ENCODE data around the gene SKAP1. TPM values are rescaled to one million over a fixed set of nuclear protein-coding genes. Genes with fewer than 3 reads are reported as not detected.
A peak's percentile ranks its signal among the peaks of the same experiment; 100 is the strongest.

SKAP1 gene
- total RNA-seq, 6 experiments from 2014 or later: 4.5 to 51.0 (median 17.5) TPM

GRCh38 chr17:48270899-48271298 is 159.1 kb downstream of the SKAP1 start:
- 59% methylated on average over 2 of the region's 2 CpGs for WGBS (ENCODE audit: insufficient coverage, low coverage, low lambda C conversion rate, missing lambda C conversion rate)
- intact Hi-C loops (cut with DNase I): no loop called here
- peaks cover 0 to 8% of the 10 kb centered on the region in 2 donors for H3K27me3 ChIP-seq
- TF ChIP-seq CTCF (IDR thresholded peaks at IDR 0.05) (no peak), POLR2A (IDR thresholded peaks at IDR 0.05) (no peak)
- DNase-seq: no peak
- H3K27ac ChIP-seq: no peak overlapping the region
- H3K4me3 ChIP-seq: no peak overlapping the region
- H3K4me1 ChIP-seq: no peaks in the 10 kb centered on the region
- H3K36me3 ChIP-seq: no peaks in the 10 kb centered on the region
- no peak for ATAC-seq
- H3K9me3 ChIP-seq: no peaks in the 10 kb centered on the region

GRCh38 chr17:48269209-48269608 is 160.8 kb downstream of the SKAP1 start:
- Histone ChIP-seq H3K36me3 (no peaks in the 10 kb centered on the region), H3K27ac (no peak overlapping the region), H3K4me3 (no peak overlapping the region), H3K4me1 (no peaks in the 10 kb centered on the region), H3K9me3 (no peaks in the 10 kb centered on the region), H3K27me3 (peaks cover 0 to 8% of the 10 kb centered on the region in 2 donors)
- TF ChIP-seq CTCF (IDR thresholded peaks at IDR 0.05): no peak
- no peak for TF ChIP-seq POLR2A (IDR thresholded peaks at IDR 0.05)
- no peak for ATAC-seq
- 64% methylated on average over 1 of the region's 1 CpG for WGBS (ENCODE audit: insufficient coverage, low coverage, low lambda C conversion rate, missing lambda C conversion rate)
- no peak for DNase-seq
- intact Hi-C loops (cut with DNase I): no loop called here

GRCh38 chr17:48263731-48264035 is 166.3 kb downstream of the SKAP1 start:
- Histone ChIP-seq H3K27ac (no peak overlapping the region), H3K4me1 (no peaks in the 10 kb centered on the region), H3K4me3 (no peak overlapping the region), H3K9me3 (no peaks in the 10 kb centered on the region), H3K36me3 (no peaks in the 10 kb centered on the region), H3K27me3 (no peaks in the 10 kb centered on the region)
- ATAC-seq (no peak), DNase-seq (no peak)
- TF ChIP-seq POLR2A (IDR thresholded peaks at IDR 0.05) (no peak), CTCF (IDR thresholded peaks at IDR 0.05) (no peak)
- 83% methylated on average over 8 of the region's 8 CpGs for WGBS (ENCODE audit: insufficient coverage, low coverage, low lambda C conversion rate, missing lambda C conversion rate)
- intact Hi-C loops (cut with DNase I): no loop called here

- Histone ChIP-seq H3K27ac (no peak overlapping the region), H3K4me1 (no peaks in the 10 kb centered on the region), H3K9me3 (no peaks in the 10 kb centered on the region), H3K27me3 (no peaks in the 10 kb centered on the region), H3K36me3 (no peaks in the 10 kb centered on the region), H3K4me3 (no peak overlapping the region)
- 55% methylated on average over 2 of the region's 2 CpGs for WGBS (ENCODE audit: insufficient coverage, low coverage, low lambda C conversion rate, missing lambda C conversion rate)
- intact Hi-C loops (cut with DNase I): no loop called here
- ATAC-seq (no peak), DNase-seq (no peak)
- TF ChIP-seq POLR2A (IDR thresholded peaks at IDR 0.05) (no peak), CTCF (IDR thresholded peaks at IDR 0.05) (peak; percentile 31 to 59 (median 48))
Measured at GRCh38 chr17:48262982-48263730, 166.9 kb downstream of the SKAP1 start.
